ENCODE data around the gene RAPGEF1. TPM values are rescaled to one million over a fixed set of nuclear protein-coding genes. Genes with fewer than 3 reads are reported as not detected.
A peak's percentile ranks its signal among the peaks of the same experiment; 100 is the strongest.

RAPGEF1 gene
- total RNA-seq, 6 experiments from 2014 or later, result 22.9 to 53.6 (median 30.2) TPM

- H3K27ac ChIP-seq, result no peak overlapping the region
- DNase-seq (no peak), ATAC-seq (no peak)
- 86% methylated on average over 2 of the region's 2 CpGs for WGBS (ENCODE audit: insufficient coverage, low coverage, low lambda C conversion rate, missing lambda C conversion rate)
- H3K27me3 ChIP-seq, result no peaks in the 10 kb centered on the region
- peaks cover 0 to 7% (median 3%) of the 10 kb centered on the region in 4 donors for H3K4me1 ChIP-seq
- no peaks in the 10 kb centered on the region for H3K9me3 ChIP-seq
- intact Hi-C loops (cut with DNase I), result no loop called here
- no peak for TF ChIP-seq CTCF (IDR thresholded peaks at IDR 0.05)
- H3K36me3 ChIP-seq, result no peaks in the 10 kb centered on the region
- H3K4me3 ChIP-seq, result no peak overlapping the region
These were observed 3.2 kb upstream of the RAPGEF1 start for GRCh38 chr9:131743096-131743495.

- 100% methylated on average over 1 of the region's 5 CpGs for WGBS (ENCODE audit: insufficient coverage, low coverage, low lambda C conversion rate, missing lambda C conversion rate)
- H3K27ac ChIP-seq, result no peak overlapping the region
- intact Hi-C loops (cut with DNase I), result loop anchor here in 1 of 2 donors (2.0 kb wide), 1 partner anchor 150 kb away; no protein-coding TSS in a partner anchor
These were observed 1.0 kb upstream of the RAPGEF1 start for GRCh38 chr9:131740898-131741297.

GRCh38 chr9:131739133-131739958 lies 530 bp downstream of the RAPGEF1 start:
- TF ChIP-seq POLR2A (IDR thresholded peaks at IDR 0.05) (peak; percentile 22), CTCF (IDR thresholded peaks at IDR 0.05) (peak in 1 of 4 donors; percentile 9)
- peak overlapping the region; percentile 87 to 99 (median 91) for H3K27ac ChIP-seq
- peaks cover 0 to 39% (median 25%) of the 10 kb centered on the region in 4 donors for H3K4me1 ChIP-seq
- intact Hi-C loops (cut with DNase I), result loop anchor here (5.0 to 10.0 kb wide), 3 partner anchors 65 to 147 kb away; no protein-coding TSS in a partner anchor
- no peaks in the 10 kb centered on the region for H3K27me3 ChIP-seq
- ATAC-seq (peak; percentile 1 to 29 (median 16)), DNase-seq (peak; percentile 58 to 68 (median 66))
- peak overlapping the region; percentile 62 to 66 (median 63) for H3K4me3 ChIP-seq
- no peaks in the 10 kb centered on the region for H3K36me3 ChIP-seq
- no peaks in the 10 kb centered on the region for H3K9me3 ChIP-seq
- WGBS (ENCODE audit: insufficient coverage, low coverage, low lambda C conversion rate, missing lambda C conversion rate), result 0% methylated on average over 8 of the region's 96 CpGs

More at GRCh38 chr9:131740898-131741297, 1.0 kb upstream of the RAPGEF1 start:
- ATAC-seq, result no peak
- no peak for DNase-seq
- TF ChIP-seq CTCF (IDR thresholded peaks at IDR 0.05) (no peak), POLR2A (IDR thresholded peaks at IDR 0.05) (no peak)
- Histone ChIP-seq H3K9me3 (no peaks in the 10 kb centered on the region), H3K27me3 (no peaks in the 10 kb centered on the region), H3K36me3 (no peaks in the 10 kb centered on the region), H3K4me3 (no peak overlapping the region), H3K4me1 (peaks cover 0 to 24% (median 15%) of the 10 kb centered on the region in 4 donors)

GRCh38 chr9:131738293-131739132 lies 1.4 kb downstream of the RAPGEF1 start:
- intact Hi-C loops (cut with DNase I), result loop anchor here (5.0 to 10.0 kb wide), 3 partner anchors 64 to 146 kb away; no protein-coding TSS in a partner anchor
- Histone ChIP-seq H3K36me3 (no peaks in the 10 kb centered on the region), H3K4me1 (peaks cover 0 to 46% (median 32%) of the 10 kb centered on the region in 4 donors), H3K4me3 (peak overlapping the region; percentile 62 to 66 (median 63)), H3K27ac (peak overlapping the region; percentile 87 to 99 (median 91)), H3K9me3 (no peaks in the 10 kb centered on the region), H3K27me3 (no peaks in the 10 kb centered on the region)
- DNase-seq (peak; percentile 48 to 70 (median 69)), ATAC-seq (peak; percentile 27 to 54 (median 42))
- TF ChIP-seq CTCF (IDR thresholded peaks at IDR 0.05) (no peak), POLR2A (IDR thresholded peaks at IDR 0.05) (no peak)
- WGBS (ENCODE audit: insufficient coverage, low coverage, low lambda C conversion rate, missing lambda C conversion rate), result 38% methylated on average over 9 of the region's 13 CpGs
